CD14-positive monocyte (primary cell): ENCODE measurements around the gene SH3RF3. TPM values are rescaled to one million over a fixed set of nuclear protein-coding genes. Genes with fewer than 3 reads are reported as not detected.
"Not testable (repeated sequence)": the region's sequence is repeated elsewhere in the genome, so short reads cannot be mapped to it uniquely, and the experiment has no call there.

Source experiments
- DNase-seq, 3 donors: peaks; one replicate each; pipeline ENCODE4 v3.0.0-alpha.2; 2011 to 2022
- H2AFZ ChIP-seq: 2 replicates; pipeline ENCODE4 v1.6.0; 2012; ENCODE audit warnings: mild to moderate bottlenecking, low read depth, low read length, inconsistent platforms; ENCODE audit not compliant: insufficient read depth, poor library complexity, severe bottlenecking
- H3K27ac ChIP-seq, 2 donors: 1 replicate in 1 of 2; 2 replicates in 1 of 2; pipeline ENCODE4 v1.5.1; 2012 to 2013; ENCODE audit warnings: low read length in 2 of 2, control low read depth in 1 of 2, inconsistent platforms in 1 of 2, low read depth in 1 of 2, mild to moderate bottlenecking in 1 of 2
- H3K27me3 ChIP-seq, 2 donors: one replicate each; pipeline versions ENCODE4 v1.6.0 to v1.6.1; 2011 to 2013; ENCODE audit warnings: low read length in 2 of 2; ENCODE audit not compliant: control insufficient read depth in 2 of 2, insufficient read depth in 2 of 2
- H3K36me3 ChIP-seq, 2 donors: replicated peaks in 1 of 2; 1 replicate in 1 of 2; 2 replicates in 1 of 2; pipeline versions ENCODE4 v1.5.1 to v1.6.1; 2012 to 2013; ENCODE audit warnings: low read length in 2 of 2, control low read depth in 1 of 2, inconsistent platforms in 1 of 2, mild to moderate bottlenecking in 1 of 2; ENCODE audit not compliant: insufficient read depth in 2 of 2, control insufficient read depth in 1 of 2
- H3K4me1 ChIP-seq, 2 donors: 1 replicate in 1 of 2; 2 replicates in 1 of 2; pipeline versions ENCODE4 v1.5.1 to v1.6.1; 2012 to 2013; ENCODE audit warnings: low read length in 2 of 2, control low read depth in 1 of 2, inconsistent platforms in 1 of 2, mild to moderate bottlenecking in 1 of 2, moderate library complexity in 1 of 2; ENCODE audit not compliant: insufficient read depth in 2 of 2, control insufficient read depth in 1 of 2
- H3K4me2 ChIP-seq: replicated peaks from 2 replicates; pipeline ENCODE3; 2012; ENCODE audit warnings: low read length, moderate library complexity, mild to moderate bottlenecking; ENCODE audit not compliant: poor library complexity, severe bottlenecking; ENCODE audit errors: extremely low read depth
- H3K4me3 ChIP-seq, 3 experiments: fragments of 200-600 bp in 1 of 3; sonication (generic) in 1 of 3; replicated peaks in 1 of 3; 1 replicate in 2 of 3; 2 replicates in 1 of 3; pipeline ENCODE4 v1.5.1; 2011 to 2013; ENCODE audit warnings: low read length in 3 of 3, mild to moderate bottlenecking in 3 of 3, control low read depth in 2 of 3, low read depth in 2 of 3, inconsistent platforms in 1 of 3, moderate library complexity in 1 of 3
- H3K79me2 ChIP-seq: 2 replicates; pipeline ENCODE4 v1.6.0; 2012; ENCODE audit warnings: mild to moderate bottlenecking, control low read depth, inconsistent platforms, low read length, moderate library complexity; ENCODE audit not compliant: insufficient read depth
- H3K9ac ChIP-seq: 2 replicates; pipeline ENCODE4 v1.6.0; 2017; ENCODE audit warnings: low read length, mild to moderate bottlenecking; ENCODE audit not compliant: insufficient read depth, poor library complexity, severe bottlenecking
- H3K9me3 ChIP-seq, 2 donors: replicated peaks in 1 of 2; 1 replicate in 1 of 2; 2 replicates in 1 of 2; pipeline versions ENCODE4 v1.5.1 to v1.6.1; 2012 to 2013; ENCODE audit warnings: low read length in 2 of 2, control low read depth in 1 of 2; ENCODE audit not compliant: control insufficient read depth in 1 of 2, insufficient read depth in 1 of 2
- H4K20me1 ChIP-seq: 2 replicates; pipeline ENCODE4 v1.6.0; 2012; ENCODE audit warnings: mild to moderate bottlenecking, low read length, control low read depth, moderate library complexity; ENCODE audit not compliant: insufficient read depth
- H3K27ac Mint-ChIP-seq, 7 donors: one replicate each; pipeline ENCODE4 v1.8.0; 2020; ENCODE audit warnings: mild to moderate bottlenecking in 7 of 7, mixed read lengths in 7 of 7, moderate library complexity in 6 of 7, inconsistent platforms in 2 of 7
- H3K27me3 Mint-ChIP-seq, 3 donors: one replicate each; pipeline ENCODE4 v1.8.0; 2021 to 2022; ENCODE audit warnings: low read depth in 3 of 3, mild to moderate bottlenecking in 3 of 3, mixed read lengths in 3 of 3, moderate library complexity in 3 of 3, inconsistent platforms in 1 of 3
- H3K36me3 Mint-ChIP-seq, 2 donors: one replicate each; pipeline ENCODE4 v1.8.0; 2020; ENCODE audit warnings: mixed read lengths in 2 of 2, inconsistent platforms in 1 of 2, mild to moderate bottlenecking in 1 of 2
- H3K4me1 Mint-ChIP-seq: one replicate; pipeline ENCODE4 v1.8.0; 2020; ENCODE audit warnings: mild to moderate bottlenecking, mixed read lengths
- H3K4me3 Mint-ChIP-seq, 2 donors: one replicate each; pipeline ENCODE4 v1.8.0; 2020; ENCODE audit warnings: mild to moderate bottlenecking in 2 of 2, mixed read lengths in 2 of 2, moderate library complexity in 1 of 2
- H3K9me3 Mint-ChIP-seq, 7 donors: one replicate each; pipeline ENCODE4 v1.8.0; 2020 to 2022; ENCODE audit warnings: mixed read lengths in 7 of 7, mild to moderate bottlenecking in 6 of 7, moderate library complexity in 6 of 7, inconsistent platforms in 2 of 7
- WGBS: methylation state at CpG from one replicate; pipeline ENCODE4 v1.1.5; 2013; ENCODE audit warnings: missing lambda C conversion rate; ENCODE audit not compliant: insufficient coverage; 5-methylcytosine and 5-hydroxymethylcytosine counted together
- intact Hi-C, 2 donors: fragments of 100-400 bp; cut with micrococcal nuclease; formaldehyde crosslinking; loops; one replicate each; pipeline versions ENCODE4 v1.15.0 to v1.15.1; 2023
- polyA plus RNA-seq, 3 donors: library from polyadenylated mRNA; depleted of rRNA in 1 of 3; unstranded in 2 of 3; stranded (reverse) in 1 of 3; fragments of 300-500 nt in 2 of 3; fragments of >200 nt in 1 of 3; fragmentation: Illumina TruSeq in 2 of 3; gene quantifications; 1 replicate in 2 of 3; 2 replicates in 1 of 3; pipeline ENCODE4 v1.2.3, GENCODE V29; 2012 to 2021
- TF ChIP-seq, protein P1 (sequence below): fragments of 200-600 bp; IDR thresholded peaks from one replicate; pipeline ENCODE4 v1.8.0; 2022; ENCODE audit warnings: antibody characterized with exemption, mild to moderate bottlenecking

SH3RF3 gene
- polyA plus RNA-seq, 3 donors, result 0.25 to 0.75 (median 0.34) TPM

DNA sequence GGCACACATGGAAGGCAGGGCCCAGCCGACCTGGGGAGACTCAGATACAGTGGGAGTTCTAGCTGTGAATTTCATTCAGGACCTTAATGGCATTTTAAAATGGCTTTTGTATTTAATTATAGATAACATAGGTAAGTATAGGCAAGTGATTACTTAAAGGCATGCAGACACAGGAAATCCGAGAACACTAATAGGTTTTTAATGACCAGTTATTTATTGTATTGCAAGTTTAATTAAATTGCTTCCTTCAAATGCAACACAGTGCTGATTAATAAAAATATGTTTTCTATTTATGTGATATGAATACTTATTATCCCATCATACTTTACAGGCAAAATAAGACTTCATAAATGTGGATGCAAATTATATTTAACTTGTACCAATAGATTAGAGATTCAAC lies 19.7 kb upstream of the SH3RF3 start:
- H3K36me3 Mint-ChIP-seq, result no peaks in the 10 kb centered on the region
- Histone ChIP-seq H3K4me3 (no peak overlapping the region), H3K4me1 (no peaks in the 10 kb centered on the region), H3K9me3 (no peaks in the 10 kb centered on the region), H3K9ac (no peak overlapping the region), H2AFZ (no peak overlapping the region), H3K27ac (no peak overlapping the region), H3K27me3 (no peaks in the 10 kb centered on the region), H3K36me3 (no peaks in the 10 kb centered on the region), H3K4me2 (no peak overlapping the region), H4K20me1 (no peaks in the 10 kb centered on the region), H3K79me2 (no peaks in the 10 kb centered on the region)
- H3K9me3 Mint-ChIP-seq, result peaks cover 0 to 5% (median 4%) of the 10 kb centered on the region in 7 donors
- intact Hi-C loops, result no loop called here
- H3K27me3 Mint-ChIP-seq, result peaks cover 3 to 5% (median 4%) of the 10 kb centered on the region in 3 donors
- H3K4me1 Mint-ChIP-seq, result no peaks in the 10 kb centered on the region
- H3K27ac Mint-ChIP-seq, result no peak overlapping the region
- WGBS, result 100% methylated on average over 1 of the region's 2 CpGs
- no peak for DNase-seq
- TF ChIP-seq, protein P1, sequence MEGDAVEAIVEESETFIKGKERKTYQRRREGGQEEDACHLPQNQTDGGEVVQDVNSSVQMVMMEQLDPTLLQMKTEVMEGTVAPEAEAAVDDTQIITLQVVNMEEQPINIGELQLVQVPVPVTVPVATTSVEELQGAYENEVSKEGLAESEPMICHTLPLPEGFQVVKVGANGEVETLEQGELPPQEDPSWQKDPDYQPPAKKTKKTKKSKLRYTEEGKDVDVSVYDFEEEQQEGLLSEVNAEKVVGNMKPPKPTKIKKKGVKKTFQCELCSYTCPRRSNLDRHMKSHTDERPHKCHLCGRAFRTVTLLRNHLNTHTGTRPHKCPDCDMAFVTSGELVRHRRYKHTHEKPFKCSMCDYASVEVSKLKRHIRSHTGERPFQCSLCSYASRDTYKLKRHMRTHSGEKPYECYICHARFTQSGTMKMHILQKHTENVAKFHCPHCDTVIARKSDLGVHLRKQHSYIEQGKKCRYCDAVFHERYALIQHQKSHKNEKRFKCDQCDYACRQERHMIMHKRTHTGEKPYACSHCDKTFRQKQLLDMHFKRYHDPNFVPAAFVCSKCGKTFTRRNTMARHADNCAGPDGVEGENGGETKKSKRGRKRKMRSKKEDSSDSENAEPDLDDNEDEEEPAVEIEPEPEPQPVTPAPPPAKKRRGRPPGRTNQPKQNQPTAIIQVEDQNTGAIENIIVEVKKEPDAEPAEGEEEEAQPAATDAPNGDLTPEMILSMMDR, result no peak
- no peak overlapping the region for H3K4me3 Mint-ChIP-seq

DNA sequence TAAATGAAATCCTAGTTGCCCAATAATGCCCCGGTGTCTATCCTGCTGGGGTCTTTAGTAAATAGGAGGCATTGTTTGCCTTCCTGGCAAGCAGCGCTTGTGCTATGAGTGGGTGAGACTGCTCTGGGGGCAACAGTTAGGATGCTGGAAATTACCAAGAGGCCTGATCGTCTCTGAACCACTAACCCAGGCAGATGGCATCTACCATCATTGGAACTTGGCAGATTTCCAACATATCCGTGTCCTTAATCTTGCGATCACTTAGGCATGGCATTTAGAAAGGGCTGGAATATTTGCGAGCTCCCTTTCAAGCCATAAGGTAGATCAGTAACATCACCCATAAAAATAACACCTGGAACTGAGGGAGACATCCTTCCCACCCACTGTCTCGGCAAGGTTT lies 18.8 kb upstream of the SH3RF3 start:
- Mint-ChIP-seq H3K9me3 (peaks cover 0 to 5% (median 4%) of the 10 kb centered on the region in 7 donors), H3K36me3 (no peaks in the 10 kb centered on the region), H3K4me3 (no peak overlapping the region), H3K27ac (no peak overlapping the region), H3K27me3 (peaks cover 3 to 4% (median 3%) of the 10 kb centered on the region in 3 donors), H3K4me1 (no peaks in the 10 kb centered on the region)
- Histone ChIP-seq H3K9me3 (no peaks in the 10 kb centered on the region), H3K27ac (no peak overlapping the region), H4K20me1 (no peaks in the 10 kb centered on the region), H3K4me1 (no peaks in the 10 kb centered on the region), H3K4me2 (no peak overlapping the region), H3K36me3 (no peaks in the 10 kb centered on the region), H2AFZ (no peak overlapping the region), H3K4me3 (no peak overlapping the region), H3K9ac (no peak overlapping the region), H3K27me3 (no peaks in the 10 kb centered on the region), H3K79me2 (no peaks in the 10 kb centered on the region)
- TF ChIP-seq, protein P1, result no peak
- no peak for DNase-seq
- 94% methylated on average over 5 of the region's 7 CpGs for WGBS
- intact Hi-C loops, result no loop called here

DNA sequence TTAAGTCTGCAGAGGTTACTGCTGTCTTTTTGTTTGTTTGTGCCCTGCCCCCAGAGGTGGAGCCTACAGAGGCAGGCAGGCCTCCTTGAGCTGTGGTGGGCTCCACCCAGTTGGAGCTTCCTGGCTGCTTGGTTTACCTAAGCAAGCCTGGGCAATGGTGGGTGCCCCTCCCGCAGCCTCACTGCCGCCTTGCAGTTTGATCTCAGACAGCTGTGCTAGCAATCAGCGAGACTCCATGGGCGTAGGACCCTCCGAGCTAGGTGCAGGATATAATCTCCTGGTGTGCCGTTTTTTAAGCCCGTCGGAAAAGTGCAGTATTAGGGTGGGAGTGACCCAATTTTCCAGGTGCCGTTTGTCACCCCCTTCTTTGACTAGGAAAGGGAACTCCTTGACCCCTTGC lies 11.8 kb upstream of the SH3RF3 start:
- H3K27ac Mint-ChIP-seq, H3K4me3 Mint-ChIP-seq, H3K27me3 Mint-ChIP-seq, H3K79me2 ChIP-seq, H3K9me3 ChIP-seq, intact Hi-C loops, H3K4me1 Mint-ChIP-seq, H3K9ac ChIP-seq, H3K4me3 ChIP-seq, H3K36me3 ChIP-seq, H3K4me1 ChIP-seq, H3K27me3 ChIP-seq, H4K20me1 ChIP-seq, H2AFZ ChIP-seq, H3K4me2 ChIP-seq, H3K27ac ChIP-seq, H3K36me3 Mint-ChIP-seq, DNase-seq: not testable (repeated sequence)
- 94% methylated on average over 2 of the region's 9 CpGs for WGBS
- H3K9me3 Mint-ChIP-seq, result peaks cover 2 to 21% (median 12%) of the 10 kb centered on the region in 7 donors
